HuH-7 (cell line): ENCODE results near the gene SRSF5.
A peak's percentile ranks its signal among the peaks of the same experiment; 100 is the strongest.
"Not testable (repeated sequence)": the region's sequence is repeated elsewhere in the genome, so short reads cannot be mapped to it uniquely, and the experiment has no call there.

Experiments used
- DNase-seq: peaks from one replicate; pipeline ENCODE4 v3.0.0; 2011; ENCODE audit warnings: low spot score

The SRSF5 gene

DNA sequence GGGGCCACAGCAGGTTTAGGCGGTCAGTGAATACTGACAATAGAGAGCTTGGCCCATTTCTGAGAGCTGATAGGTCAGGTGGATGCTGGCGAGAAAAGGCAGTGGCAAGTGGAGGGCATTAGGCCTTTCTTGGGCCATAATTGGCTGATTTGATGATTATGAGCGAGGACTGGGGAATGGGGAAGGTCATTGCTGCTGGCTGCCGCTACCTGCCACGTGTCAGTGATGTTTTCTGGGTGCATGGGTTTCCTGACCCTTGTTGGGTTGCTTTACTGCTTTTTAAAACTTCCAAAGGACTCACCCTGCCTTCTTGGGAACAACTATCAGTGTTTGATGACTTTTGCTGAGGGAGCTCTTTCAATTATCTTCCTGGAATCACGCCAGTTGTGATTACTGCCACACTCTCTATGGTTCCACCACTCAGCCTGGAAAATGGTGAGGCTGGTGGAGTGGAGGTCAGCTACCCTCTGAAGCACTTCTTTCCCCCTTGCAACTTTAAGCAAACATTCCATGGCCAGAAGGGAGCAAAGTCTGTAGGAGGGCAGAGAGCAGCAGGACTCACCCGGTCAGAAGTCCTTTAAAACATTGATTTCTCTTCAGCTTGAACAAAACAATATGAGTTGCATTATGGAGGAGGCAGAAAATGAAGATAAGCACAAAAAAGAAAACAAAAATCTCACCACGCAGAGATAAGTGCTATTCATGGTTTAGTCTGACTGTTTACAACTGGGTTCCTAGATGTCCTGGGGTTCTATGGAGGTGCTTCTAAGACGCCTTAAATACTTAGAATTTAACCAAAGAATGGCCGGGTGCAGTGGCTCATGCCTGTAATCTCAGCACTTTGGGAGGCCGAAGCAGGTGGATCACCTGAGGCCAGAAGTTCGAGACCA, 42.2 kb downstream of the SRSF5 start:
- peak; percentile 52 for DNase-seq

DNA sequence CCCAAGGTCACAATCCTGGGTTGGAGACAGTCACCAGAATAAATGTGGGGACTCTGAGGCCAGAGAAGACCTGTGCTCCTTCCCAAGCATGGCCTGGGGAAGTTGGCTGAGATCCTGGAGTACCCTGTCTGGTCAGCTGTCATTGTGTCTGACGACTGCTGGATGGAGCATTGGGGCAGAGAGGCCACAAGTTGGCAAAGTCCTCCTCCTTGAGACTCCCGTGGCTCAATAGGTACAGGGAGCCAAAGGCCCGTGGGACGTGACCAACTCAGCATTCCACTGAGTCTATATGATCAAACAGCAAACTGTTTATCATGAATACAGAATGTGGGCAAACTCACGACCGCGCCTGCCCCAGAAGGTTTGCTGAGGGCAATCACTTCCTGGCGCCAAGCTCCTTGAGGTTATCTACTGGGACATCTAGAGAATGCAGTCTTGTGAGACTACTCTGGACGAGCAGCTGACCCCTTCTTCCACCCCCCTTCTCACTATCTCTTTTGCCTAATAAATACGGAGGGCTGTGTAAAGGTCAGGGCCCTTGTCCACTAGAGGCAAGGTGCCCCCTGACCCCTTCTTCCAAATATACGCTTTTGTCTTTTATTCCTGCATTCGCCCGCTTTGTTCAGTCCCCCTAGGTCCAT, 44.4 kb downstream of the SRSF5 start:
- no peak for DNase-seq

DNA sequence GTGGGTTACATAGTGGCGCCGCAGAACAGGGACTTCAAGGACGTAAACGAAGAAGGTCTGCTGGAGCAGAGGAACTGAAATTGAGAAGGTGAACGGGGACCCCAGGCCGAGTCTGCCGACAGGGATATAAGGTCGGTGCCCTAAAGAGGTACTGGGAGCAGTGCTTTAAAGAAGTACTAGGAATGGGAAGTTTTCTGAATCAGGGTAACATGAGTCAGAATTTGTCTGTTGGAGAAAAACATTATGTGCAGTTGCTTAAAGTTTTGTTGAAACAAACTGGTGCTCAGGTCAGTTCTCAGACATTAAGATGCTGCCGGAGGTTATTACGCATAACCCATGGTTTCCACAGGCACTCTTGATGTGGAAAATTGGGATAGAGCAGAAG, 44.9 kb downstream of the SRSF5 start:
- DNase-seq: no peak

DNA sequence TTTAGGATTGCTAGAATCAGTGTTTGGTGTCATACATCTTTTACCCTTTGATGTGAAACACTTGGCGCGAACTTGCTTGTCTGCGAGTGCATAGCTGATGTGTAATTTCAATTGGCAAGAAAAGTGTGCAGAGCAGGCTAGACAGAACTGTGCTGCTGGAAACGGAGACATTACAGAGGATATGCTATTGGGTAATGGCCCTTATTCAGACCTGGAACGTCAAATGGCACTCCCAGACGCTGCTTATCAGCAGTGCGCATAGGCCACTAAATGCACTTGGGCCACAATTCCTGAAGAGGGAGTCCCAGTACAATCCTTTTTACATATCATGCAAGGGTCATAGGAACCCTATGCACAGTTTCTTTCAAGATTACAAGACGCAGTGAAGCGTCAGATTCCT, 45.8 kb downstream of the SRSF5 start:
- DNase-seq: no peak

DNA sequence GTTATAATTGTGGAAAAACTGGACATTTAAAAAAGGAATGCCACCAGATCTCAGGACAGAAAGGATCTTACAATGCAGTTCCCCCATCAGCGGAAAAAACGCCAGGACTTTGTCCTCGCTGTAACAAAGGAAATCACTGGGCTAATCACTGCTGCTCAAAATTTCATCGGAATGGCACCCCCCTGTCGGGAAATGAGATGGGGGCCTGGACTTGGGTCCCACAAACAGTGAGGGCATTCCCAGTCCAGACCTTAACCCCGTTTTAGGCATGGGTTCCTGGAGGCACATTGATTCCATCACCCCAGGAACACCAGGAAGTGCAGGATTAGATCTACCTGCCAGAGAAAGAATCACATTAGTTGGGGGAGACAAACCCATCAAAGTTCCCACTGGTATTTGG, 46.4 kb downstream of the SRSF5 start:
- not testable (repeated sequence) for DNase-seq

DNA sequence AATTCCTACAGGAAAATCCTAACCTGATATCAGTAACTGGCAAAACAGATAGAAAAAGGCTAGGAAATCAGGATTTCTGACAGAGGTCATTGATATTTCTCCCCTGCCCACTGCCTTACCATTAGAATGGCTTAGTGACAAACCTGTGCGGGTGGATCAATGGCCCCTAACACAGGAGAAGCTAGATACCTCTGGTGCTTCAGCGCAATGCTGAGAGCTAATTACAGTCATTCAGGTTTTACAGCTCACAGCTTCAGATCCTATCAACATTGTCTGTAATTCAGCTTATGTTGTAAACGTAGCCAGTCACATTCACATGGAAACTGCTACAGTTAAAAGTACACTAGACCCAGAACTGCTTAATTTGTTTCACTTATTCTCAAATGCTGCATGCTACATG, 47.5 kb downstream of the SRSF5 start:
- no peak for DNase-seq

DNA sequence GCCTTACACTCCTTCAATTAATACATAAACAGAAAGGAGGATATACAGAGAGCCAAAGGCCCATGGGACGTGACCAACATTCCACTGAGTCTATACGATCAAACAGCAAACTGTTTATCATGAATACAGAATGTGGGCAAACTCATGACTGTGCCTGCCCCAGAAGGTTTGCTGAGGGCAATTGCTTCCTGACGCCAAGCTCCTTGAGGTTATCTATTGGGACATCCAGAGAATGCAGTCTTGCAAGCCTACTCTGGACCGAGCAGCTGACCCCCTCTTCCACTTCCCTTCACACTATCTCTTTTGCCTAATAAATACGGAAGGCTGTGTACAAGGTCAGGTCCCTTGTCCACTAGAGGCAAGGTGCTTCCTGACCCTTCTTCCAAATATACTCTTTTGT, 48.6 kb downstream of the SRSF5 start:
- DNase-seq: no peak

DNA sequence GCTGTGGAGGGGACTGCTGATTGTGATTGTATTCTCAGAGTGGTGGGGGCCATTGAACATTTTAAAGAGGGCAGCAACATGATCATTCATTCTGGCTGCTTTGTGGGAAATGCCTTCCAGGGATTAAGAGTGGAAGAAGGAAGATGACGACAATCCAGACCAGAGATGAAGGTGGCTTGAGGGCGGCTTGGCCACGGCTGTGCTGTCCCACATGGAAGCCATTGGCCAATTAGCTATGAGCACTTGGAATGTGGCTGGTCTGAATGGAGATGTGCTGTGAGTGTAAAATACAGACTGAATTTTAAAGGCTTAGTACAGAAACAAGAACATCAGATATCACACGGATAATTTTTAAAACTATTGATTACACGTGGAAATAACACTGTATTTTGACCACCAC, 49.3 kb downstream of the SRSF5 start:
- DNase-seq: no peak

DNA sequence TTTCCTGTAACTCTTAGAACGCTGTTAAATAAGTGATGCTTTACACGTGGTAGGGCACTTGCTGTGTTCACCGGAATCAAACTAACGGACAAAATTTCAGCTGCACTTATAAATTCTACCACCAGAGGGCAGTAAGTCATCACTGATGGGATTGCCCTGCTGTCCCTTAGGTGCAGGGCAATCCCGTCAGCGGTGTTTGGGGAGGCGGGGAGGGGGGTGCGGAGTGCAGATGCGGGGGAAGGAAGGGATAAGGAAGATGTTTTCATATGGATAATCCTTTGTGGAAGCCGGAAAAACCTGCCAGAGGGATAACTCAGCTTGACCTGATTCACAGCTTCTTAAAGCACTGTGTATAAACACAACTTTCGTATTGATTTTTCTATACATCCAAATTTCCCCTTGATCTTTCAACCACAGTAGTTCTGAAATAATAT, 51.8 kb downstream of the SRSF5 start:
- DNase-seq: peak; percentile 57

DNA sequence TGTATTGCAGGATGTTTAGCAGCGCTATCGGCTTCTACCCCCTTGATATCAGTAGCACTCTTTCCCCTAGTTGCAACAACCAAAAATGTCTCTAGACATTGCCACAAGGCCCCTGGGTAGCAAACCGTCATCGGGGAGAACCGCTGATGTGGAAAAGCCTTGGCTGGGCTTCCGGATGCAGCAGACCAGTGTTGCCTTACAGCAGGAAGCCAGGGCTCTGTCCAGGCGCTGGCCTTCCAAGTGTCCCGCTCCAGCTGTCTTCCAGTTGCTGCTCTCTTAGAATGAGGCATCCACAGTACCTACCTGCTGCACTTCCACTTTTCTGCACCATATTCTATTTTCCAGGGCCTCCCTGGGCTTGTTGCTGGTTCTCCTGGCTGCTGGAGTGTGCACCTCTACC, 52.7 kb downstream of the SRSF5 start:
- DNase-seq: no peak

DNA sequence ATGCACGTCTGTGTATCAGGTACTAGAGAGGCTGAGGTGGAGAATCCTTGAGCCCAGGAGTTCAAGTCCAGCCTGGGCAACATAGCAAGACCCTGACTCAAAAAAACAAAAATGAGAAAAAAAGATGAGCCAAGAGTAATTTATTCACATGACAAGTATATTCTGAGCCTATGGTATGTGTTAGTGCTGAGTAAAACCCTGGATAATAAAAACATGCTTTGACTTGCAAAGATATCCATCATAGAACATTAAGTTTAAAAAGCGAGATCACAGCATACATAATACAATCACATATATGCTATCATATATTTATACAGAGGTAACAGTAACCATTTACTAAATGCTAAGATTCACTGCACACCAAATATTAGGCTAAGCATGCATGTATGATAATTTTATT, 54.0 kb downstream of the SRSF5 start:
- no peak for DNase-seq
